SK-MEL-5 (cell line): ENCODE measurements around the gene ERLEC1. TPM values are rescaled to one million over a fixed set of nuclear protein-coding genes. Genes with fewer than 3 reads are reported as not detected.
"Not testable (repeated sequence)": the region's sequence is repeated elsewhere in the genome, so short reads cannot be mapped to it uniquely, and the experiment has no call there.

ENCODE experiments used
- DNase-seq: peaks from one replicate; pipeline ENCODE4 v3.0.0-alpha.2; 2016; ENCODE audit warnings: low read depth, low spot score
- in situ Hi-C: cut with HindIII; loops from 2 replicates; pipeline ENCODE4 v1.10.0; 2016; ENCODE audit warnings: low sequenced_read_pairs, high pct_unique_total_duplicates, low pct_unique_long_range_greater_than_20kb
- total RNA-seq: library from RNA; depleted of rRNA; stranded (reverse); fragments of >200 nt; shearing (Covaris generic); gene quantifications from 2 replicates; pipeline ENCODE4 v1.2.3, GENCODE V29; 2014

Gene ERLEC1
- total RNA-seq, 1 experiment from 2014 or later, result 196 TPM

DNA sequence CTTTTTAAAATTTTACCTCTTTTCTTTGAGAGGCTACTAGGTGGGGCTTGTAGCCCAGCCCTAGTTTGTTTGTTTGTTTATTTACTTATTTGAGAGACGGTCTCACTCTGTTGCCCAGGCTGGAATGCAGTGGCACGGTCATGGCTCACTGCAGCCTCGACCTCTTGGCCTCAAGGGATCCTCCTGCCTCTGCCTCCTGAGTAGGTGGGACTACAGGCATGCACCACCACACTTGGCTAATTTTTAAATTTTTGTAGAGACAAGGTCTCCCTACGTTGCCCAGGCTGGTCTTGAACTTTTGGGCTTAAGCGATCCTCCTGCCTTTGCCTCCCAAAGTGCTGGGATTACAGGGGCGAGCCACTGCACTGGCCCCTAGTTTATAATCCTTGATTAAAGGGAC lies 35.0 kb downstream of the ERLEC1 start:
- DNase-seq, result no peak
- in situ Hi-C loops, result no loop called here

DNA sequence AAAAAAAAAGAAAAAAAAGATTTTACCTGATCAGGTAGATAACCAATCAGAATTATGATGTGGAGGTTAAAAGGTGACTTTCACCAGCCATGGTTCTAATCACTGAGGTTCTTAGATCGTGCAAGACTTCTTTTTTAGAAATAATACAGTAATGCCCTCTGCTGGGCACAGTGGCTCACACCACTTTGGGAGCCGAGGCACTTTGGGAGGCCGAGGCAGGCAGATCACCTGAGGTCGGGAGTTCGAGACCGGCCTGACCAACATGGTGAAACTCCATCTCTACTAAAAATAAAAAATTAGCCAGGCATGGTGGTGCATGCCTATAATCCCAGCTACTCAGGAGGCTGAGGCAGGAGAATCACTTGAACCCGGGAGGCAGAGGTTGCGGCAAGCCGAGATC lies 36.8 kb downstream of the ERLEC1 start:
- DNase-seq, result peak; percentile 62

DNA sequence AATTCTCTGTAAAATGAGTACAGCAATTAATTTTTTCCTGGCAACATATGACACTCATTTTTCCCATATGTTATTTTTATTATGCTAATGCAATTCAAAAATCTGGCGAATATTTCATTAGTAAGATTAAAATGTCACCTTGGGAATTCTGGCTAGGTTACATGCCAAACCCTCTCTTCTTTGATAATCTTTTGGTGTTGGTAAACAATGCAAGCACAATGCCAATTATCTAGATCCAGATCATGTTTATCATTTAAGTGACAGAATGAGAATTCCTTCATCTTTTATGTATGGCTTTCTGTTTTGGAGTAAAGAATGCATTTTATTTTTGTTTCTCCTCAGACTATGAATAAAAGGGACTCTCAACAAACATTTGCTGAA lies 39.2 kb downstream of the ERLEC1 start:
- in situ Hi-C loops, result no loop called here
- DNase-seq, result no peak

More for the DNA sequence above, 36.8 kb downstream of the ERLEC1 start:
- in situ Hi-C loops, result not testable (repeated sequence)

DNA sequence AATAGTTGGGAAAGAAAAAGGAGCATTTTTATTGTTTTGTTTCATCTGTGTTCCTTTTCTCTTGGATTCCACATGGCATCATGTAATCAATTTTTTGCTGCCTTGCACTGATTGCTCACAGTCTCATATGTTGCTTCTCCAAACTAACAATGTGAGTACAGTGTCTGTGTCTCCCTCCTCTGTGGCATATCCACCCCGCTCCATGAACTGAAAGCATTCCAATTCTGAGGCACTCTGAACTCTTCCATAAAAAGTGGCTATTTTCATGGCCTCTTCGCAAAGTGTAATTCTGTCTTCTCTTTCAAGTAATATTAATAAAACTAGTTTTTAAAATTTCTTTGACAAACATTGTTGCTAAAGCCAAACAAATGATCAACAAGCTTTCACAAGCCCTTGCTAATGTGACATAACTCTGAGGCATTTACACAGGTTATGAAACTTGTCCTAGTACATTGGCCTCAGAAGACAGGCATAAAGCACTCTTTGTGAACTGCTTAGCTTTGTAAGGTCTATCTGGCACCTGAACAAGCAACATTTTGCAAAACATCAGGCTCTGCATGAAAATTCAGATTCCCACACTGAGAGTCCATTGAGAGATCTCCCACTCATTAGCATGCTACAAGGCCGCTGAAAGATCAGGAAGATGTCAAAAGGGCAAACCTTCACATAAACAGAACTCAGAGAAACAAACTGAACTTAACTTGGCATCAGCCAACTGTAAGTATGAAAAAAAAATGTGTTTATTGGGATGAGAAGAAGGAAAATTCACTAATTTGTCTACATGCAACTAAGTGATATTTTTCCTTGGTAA lies 39.9 kb downstream of the ERLEC1 start:
- DNase-seq, result peak; percentile 98
- in situ Hi-C loops, result no loop called here

DNA sequence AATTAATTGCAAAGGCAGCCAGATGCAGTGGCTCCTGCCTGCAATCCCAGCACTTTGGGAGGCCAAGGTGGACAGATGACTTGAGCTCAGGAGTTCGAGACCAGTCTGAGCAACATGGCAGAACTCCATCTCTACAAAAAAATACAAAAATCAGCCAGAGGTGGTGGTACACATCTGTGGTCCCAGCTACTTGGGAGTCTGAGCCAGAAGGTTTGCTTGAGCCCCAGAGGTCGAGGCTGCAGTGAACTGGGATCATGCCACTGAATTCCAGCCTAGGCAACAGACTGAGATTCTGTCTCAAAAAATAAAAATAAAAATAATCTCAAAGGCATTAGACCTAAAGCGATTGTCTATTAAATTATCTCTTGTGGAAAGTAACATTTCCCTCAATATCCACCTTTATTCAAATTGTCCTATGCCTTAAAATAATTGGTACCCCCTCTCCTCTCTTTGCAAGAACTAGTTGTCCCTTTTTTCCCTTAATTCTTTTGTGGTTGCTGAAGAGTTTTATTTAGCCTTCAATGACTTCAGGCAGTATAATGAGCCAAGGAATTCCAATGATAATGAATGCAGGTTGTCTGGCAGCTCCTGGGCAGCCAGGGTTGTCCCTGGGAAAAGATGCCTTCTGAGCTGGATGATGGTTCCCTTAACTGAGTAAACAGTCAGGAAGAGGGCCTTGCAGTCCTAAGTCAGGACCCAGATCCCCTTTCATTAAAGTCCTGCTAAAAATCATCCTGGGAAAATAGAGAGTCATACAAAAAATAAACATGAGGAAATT lies 40.7 kb downstream of the ERLEC1 start:
- in situ Hi-C loops, result no loop called here
- no peak for DNase-seq

DNA sequence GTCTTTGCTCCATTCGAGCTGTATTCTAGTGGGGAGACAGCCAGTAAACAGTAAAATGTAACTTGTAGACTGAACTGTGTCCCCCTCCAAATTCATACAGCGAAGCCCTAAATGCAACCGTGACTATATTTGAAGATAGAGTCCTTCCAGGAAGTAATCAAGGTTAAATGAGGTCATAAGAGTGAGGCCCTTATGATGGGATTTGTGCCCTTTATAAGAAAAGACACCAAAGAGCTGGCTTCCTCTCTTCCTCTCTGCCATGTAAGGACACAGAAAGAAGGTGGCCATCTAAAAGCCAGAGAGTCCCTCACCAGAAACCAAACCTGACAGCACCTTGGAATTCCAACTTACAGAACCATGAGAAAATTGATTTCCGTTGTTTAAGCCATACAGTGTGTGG lies 41.5 kb downstream of the ERLEC1 start:
- in situ Hi-C loops, result no loop called here
- DNase-seq, result no peak

DNA sequence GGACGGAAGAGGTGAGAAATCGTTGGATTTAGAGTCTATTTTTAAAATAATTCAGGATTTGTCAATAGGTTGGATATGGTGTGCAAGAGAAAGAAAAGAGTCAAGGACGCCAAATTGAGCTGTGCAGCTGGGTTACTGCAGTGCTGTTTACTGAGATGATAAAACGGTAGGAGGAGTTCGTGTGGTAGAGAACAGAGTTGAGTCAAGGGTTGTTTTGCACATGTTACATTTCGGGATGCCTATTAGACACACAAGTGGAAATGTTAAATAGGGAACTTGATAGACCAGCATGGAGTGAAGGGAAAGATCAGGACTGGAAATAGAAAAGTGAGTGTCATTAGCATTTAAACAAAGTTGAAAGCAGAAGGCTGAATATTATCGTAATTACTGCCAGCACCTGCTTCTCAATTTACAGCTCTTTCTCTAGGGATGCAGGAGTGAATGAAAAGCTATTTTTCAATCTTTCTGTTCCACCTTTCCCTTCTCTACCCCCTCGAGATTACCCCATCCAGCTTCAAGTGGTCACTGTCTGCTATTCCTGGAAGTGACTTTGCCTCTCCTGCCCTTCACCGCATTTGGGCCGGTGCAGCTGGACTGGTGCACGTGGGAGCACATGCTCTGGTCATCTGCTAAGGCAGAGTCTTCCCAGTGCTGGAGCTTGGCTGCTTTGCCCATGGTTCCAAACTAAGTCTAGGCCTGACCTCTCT lies 42.6 kb downstream of the ERLEC1 start:
- no peak for DNase-seq
- in situ Hi-C loops, result no loop called here

DNA sequence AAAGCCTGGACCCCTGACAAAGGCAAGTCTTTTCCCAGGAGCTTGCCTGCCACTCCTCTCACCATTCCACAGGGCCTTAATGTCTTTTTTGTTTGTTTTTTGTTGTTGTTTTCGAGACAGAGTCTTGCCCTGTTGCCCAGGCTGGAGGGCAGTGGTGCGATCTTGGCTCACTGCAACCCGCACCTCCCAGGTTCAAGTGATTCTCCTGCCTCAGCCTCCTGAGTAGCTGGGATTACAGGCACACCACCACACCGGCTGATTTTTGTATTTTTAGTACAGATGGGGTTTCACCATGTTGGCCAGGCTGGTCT lies 43.1 kb downstream of the ERLEC1 start:
- DNase-seq, in situ Hi-C loops: not testable (repeated sequence)

DNA sequence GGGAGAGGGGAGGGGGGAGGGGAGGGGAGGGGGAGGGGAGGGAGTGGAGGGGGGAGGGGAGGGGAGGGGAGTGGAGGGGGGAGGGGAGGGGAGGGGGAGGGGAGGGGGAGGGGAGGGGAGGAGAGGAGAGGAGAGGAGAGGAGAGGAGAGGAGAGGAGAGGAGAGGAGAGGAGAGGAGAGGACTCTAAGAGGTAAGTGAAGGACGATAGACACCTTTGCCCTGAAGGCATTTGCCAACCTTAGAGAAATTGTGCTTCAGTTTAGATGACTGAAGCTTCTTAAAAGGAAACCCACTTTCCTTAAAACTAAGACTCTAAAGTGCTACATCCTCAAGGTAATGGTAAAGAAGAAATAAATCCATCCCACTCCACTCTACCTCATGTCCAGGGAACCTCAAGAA lies 53.7 kb downstream of the ERLEC1 start:
- in situ Hi-C loops, result no loop called here
- no peak for DNase-seq

DNA sequence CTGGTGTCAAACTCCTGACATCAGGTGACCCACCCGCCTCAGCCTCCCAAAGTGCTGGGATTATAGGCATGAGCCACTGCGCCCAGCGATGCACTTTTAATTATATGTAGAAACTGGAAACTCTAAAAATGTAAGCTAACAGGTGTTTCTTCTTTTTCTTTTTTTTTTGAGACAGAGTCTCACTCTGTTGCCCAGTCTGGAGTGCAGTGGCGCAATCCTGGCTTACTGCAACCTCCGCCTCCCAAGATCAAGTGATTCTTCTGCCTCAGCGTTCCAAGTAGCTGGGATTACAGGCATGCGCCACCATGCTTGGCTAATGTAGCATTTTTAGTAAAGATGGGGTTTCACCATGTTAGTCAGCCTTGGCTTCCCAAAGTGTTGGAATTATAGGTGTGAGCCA lies 54.8 kb downstream of the ERLEC1 start:
- DNase-seq, in situ Hi-C loops: not testable (repeated sequence)

DNA sequence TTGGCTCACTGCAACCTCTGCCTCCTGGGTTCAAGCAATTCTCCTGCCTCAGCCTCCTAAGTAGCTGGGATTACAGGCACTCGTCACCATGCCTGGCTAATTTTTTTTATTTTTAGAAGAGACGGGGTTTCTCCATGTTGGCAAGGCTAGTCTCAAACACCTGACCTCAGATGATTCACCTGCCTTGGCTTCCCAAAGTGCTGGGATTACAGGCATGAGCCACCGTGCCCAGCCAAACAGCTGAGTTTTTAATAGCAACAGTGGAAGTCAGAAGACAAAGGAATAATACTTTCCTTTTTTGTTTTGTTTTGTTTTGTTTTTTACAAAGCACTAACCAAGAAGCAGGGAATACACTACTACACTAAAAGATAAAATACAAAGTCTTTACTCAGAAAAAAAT lies 56.0 kb downstream of the ERLEC1 start:
- DNase-seq, result no peak
- in situ Hi-C loops, result no loop called here

DNA sequence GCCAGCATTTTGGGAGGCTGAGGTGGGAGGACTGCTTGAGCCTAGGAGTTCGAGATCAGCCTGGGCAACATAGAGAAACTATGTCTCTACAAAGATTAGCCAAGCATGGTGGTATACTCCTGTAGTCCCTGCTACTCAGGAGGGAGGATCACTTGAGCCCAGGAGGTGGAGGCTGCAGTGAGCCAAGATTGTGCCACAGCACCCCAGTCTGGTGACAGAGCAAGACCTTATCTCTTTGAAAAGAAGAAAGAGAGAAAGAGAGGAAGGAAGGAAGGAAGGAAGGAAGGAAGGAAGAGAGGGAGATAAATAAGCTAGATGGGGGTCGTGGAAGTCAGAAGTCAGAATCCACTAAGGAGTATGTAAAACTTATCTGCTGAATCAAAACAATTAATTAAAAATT lies 56.8 kb downstream of the ERLEC1 start:
- in situ Hi-C loops, result no loop called here
- no peak for DNase-seq

DNA sequence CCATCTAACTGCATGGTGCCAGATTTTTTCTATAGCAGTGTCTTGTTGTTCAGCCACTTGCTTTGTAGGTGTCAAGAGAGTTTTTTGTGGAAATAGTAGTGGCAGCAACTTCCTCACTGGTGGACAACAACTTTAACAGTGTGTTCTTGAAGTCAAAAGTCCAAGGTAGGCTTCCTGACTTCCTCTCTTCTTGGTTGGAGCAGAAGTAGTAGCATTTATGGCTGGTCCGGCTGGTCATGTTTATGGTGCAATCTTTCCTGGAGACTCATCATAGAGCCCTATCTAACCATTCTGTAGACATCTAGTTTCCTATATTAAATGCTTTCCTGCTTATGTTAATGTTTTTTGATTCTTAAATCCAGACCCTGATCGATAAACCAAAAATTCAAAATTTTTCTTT lies 61.2 kb downstream of the ERLEC1 start:
- in situ Hi-C loops, result no loop called here

DNA sequence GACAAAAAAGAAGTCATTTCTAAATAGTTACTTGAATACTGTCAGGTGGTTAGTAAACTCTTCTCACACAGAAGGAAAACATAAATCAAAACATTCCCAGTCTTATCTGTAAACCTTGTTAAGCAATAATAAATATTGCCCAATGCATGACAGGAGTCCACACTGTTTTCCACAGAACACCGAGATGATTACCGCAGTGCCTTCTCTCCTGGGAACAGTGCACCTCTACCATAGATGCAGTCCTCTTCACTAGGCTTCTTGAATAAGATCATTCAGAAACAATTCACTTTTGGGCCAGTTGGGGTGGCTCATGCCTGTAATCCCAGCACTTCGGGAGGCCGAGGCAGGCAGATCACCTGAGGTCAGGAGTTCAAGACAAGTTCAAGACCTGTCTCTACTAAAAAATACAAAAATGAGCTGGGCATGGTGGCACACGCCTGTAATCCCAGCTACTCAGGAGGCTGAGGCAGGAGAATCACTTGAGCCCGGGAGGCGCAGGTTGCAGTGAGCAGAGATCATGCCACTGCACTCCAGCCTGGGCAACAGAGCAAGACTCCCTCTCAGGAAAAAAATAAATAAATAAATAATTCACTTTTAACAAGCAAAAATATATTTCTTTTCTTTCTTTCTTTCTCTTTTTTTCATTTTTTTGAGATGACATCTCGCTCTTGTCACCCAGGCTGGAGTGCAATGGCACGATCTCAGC lies 64.4 kb downstream of the ERLEC1 start:
- in situ Hi-C loops, DNase-seq: not testable (repeated sequence)

More for the DNA sequence above, 61.2 kb downstream of the ERLEC1 start:
- no peak for DNase-seq

DNA sequence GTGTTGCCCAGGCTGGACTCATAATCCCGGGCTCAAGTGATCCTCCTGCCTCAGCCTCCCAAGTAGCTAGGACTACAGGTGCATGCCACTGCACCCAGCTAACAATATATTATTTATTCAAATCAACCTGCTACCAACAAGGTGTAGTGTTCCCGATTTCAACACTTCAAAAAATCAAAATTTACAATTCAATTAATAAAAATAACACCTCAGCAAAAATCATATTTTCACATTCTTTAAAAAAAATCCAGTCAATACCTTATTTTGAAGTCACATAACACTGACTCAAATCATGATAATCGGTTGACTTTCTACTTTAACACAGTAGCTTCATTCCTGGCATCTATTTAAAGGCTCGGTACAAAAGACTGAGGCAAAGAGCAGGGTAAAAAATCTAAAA lies 65.7 kb downstream of the ERLEC1 start:
- in situ Hi-C loops, result no loop called here

DNA sequence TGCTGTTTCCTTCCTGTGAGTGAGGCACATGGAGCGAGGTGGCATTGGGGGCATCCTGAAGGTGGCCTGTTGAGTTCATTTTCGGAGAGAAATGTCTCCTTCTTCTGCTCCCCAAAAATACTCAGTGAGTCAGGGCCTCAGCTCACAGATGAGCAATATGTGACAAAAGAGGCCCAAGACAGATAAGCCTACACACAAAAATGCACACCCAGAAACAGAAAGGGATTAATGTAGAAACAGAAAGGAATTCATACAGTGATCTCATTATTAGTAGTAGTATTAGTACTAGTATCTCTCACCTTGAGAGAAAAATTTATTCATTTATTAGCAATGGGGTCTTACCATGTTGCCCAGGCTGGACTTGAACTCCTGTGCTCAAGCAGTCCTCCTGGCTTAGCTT lies 67.8 kb downstream of the ERLEC1 start:
- in situ Hi-C loops, result no loop called here
- no peak for DNase-seq

More for the DNA sequence above, 65.7 kb downstream of the ERLEC1 start:
- DNase-seq, result no peak

DNA sequence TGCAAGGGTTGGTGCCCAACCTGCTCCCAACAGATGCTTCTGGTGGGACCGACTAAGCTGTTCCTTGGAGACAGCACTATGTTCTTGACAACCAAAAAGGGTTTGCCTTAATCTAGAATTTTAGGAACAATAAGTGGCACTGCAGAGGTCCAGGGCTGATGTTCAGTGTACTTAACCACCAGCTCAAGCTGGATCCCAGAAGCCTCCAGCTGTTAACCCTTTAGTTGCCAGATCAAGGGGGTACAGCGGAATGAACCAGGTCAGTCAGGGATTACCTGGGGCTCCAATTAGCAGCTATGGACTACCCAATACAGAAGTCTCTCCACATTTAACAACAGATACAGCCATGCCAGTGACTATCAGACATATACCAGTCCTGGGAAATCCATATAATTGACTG lies 69.4 kb downstream of the ERLEC1 start:
- in situ Hi-C loops, result no loop called here

More for the DNA sequence above, 69.4 kb downstream of the ERLEC1 start:
- DNase-seq, result no peak
